Limb (tissue), 2 donors: ENCODE results near the gene C10orf67.
"Not testable (repeated sequence)": the region's sequence is repeated elsewhere in the genome, so short reads cannot be mapped to it uniquely, and the experiment has no call there.

Experiments used
- DNase-seq, 2 donors: peaks; one replicate each; pipeline ENCODE4 v3.0.0-alpha.2; 2016; ENCODE audit errors: extremely low spot score in 2 of 2

Gene C10orf67

DNA sequence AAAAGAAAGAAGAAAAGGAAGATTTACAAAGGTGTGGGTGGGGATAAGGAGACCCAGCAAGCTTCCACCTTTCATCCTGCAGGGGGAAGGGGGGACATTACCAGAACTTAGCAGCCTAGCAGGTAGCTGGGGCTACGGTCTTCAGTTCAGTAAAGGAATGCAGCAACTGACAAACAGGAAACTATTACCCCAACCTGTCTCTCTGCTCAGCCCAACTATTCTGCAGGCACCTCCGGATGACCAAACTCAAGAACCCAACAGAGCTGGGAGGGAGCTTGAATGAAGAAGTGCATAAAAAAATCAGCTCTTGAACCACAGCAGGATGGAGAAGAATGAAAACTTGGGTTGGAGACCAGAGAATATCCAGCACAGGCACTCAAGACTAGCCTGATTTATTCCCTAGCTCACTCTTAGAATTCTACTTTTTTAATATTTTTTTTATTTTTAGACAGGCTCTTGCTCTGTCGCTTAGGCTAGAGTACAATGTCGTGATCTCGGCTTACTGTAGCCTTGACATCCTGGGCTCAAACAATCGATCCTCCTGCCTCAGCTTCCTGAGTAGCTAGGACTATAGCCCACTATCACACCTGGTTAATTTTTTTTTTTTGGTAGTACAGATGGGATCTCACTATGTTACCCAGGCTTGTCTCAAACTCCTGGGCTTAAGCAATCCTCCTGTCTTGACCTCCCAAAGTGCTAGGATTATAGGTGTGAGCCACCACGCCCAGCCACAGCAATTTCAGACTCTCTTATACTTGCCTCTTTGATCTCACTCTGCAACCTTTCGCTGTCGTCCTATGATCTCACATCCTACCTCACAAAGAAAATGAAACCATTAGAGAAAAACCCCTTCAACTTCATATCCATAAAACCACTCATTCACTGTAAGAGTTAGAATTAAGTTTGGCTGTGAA lies 18.5 kb upstream of the C10orf67 start:
- no peak for DNase-seq

- no peak for DNase-seq
Measured at GRCh38 chr10:23362069-23362830, 17.7 kb upstream of the C10orf67 start.

DNA sequence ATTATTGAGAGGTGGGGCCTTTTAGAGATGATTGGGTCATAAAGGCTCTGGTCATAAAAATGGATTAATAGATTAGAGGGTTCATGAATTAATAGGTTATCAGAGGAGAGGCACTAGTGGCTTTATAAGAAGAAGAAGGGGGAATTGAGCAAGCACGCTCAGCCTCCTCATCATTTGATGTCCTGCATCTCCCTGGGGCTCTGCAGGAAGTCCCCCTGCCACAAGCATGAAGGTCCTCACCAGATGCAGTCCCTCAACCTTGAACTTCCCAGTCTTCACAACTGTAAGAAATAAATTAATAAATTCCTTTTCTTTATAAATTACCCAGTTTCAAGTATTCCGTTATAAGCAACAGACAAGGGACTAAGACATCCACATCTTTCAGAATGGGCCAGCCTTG lies 17.1 kb upstream of the C10orf67 start:
- no peak for DNase-seq

- DNase-seq = no peak
Measured at GRCh38 chr10:23359692-23360380, 15.2 kb upstream of the C10orf67 start.

- DNase-seq = no peak
Measured at GRCh38 chr10:23358357-23358756, 13.8 kb upstream of the C10orf67 start.

- DNase-seq = no peak
Measured at GRCh38 chr10:23354630-23355279, 10.2 kb upstream of the C10orf67 start.

DNA sequence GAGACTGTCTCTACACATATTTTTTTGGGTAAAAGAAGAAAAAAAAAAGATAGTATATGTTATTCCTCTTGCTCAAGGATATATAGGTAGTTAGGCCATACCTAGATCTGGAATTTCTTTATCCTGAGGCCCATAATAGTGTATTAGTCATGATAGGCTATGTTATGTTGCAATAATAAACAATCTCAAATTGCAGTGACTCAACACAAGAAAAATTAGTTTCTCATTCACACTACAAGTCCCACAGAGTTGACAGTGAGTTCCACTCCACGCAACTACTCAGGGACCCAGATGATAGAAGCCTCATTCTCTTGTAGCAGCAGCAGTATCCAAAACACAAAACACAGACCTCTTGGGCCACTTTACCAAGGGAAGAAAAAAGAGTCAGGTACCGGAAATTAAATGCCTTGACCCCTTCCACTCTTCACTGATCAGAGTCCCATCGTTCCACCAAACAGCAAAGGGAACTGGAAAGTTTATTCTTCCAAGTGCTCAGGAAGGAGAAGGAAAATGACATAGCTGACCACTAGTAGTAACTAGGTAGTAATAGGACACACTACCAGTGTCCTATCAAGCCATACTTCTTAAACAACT lies 7.4 kb upstream of the C10orf67 start:
- no peak for DNase-seq

DNA sequence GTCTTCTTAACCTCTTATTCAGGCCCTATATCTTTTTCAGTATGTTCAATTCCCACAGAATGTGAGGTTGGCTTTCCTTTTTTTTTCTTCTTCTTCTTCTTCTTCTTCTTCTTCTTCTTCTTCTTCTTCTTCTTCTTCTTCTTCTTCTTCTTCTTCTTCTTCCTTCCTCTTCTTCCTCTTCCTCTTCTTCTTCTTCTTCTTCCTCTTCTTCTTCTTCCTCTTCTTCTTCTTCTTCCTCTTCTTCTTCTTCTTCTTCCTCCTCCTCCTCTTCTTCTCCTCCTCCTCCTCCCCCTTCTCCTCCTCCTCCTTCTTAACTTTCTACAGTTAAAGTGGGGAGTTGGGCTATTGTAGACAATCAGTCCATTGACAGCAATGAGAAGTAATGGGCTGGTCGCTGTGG lies 6.1 kb upstream of the C10orf67 start:
- not testable (repeated sequence) for DNase-seq

- DNase-seq = no peak
Measured at GRCh38 chr10:23345861-23346260, 1.3 kb upstream of the C10orf67 start.

DNA sequence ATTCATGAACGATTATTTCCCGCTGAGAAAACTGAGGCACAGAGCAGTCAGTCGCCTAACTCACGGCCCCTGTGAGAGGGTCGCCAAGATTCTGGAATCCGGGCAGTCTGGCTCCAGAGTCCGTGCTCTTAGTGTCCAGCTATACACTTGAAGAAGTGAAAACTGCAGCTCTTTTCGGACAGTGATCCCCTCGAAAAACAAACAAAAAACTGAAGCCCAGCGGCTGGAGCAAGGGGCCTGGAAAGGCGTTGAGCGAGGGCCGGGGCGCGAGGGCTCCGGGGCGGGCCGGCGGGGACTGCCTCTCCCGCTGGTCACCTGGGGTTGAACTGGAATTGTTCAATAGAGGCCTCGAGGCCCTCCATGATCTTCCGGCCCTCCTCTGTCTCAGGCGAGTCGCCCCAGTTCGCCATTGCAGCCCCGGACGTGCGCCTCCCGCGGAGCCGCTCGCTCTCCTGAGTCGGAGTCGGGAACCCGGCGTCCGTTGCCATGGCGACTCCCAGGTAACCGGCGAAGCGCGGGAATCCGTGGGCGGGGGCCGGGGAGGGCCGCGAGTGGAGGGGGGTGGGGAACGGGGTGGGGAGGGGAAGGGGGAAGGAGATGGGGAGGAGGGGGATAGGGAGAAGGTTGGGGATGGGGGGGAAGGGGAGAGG lies 881 bp downstream of the C10orf67 start:
- DNase-seq = peak in 1 of 2 donors; percentile 85

- DNase-seq = no peak
Measured at GRCh38 chr10:23342213-23342884, 2.2 kb downstream of the C10orf67 start.

DNA sequence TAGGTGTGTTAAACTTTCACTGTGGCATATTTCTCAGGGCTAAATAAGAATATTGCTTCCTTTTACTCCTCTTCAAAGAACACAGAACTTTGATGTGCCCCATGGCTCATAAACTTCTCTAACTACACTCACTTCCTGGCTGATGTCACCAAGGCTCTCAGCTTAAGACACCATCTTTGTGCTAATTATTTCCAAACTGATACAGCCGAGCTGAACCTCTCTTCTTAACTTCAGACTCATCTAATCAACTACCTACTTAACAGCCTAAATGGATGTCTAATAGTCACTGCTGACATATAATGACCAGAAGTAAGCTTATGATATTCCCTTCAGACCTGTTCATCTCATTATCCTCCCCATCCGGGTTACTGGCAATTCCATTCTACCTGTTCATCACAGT lies 3.6 kb downstream of the C10orf67 start:
- no peak for DNase-seq

DNA sequence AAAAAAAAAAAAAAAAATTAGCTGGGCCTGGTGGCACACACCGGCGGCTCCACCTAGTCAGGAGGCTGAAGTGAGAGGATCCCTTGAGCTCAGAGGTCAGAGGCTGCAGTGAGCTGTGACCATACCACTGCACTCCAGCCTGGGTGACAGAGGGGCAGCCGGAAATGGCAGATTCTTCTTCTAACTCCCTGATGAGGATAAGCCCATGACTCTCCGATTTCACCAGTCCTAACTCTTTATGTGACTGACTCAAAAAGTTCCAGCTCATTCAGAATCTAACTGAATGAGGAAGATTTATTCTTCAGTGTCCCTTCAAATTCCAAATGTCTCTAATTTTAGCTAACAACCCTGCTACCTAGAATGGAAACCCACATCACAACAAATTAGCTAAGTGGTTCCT lies 4.2 kb downstream of the C10orf67 start:
- no peak for DNase-seq

DNA sequence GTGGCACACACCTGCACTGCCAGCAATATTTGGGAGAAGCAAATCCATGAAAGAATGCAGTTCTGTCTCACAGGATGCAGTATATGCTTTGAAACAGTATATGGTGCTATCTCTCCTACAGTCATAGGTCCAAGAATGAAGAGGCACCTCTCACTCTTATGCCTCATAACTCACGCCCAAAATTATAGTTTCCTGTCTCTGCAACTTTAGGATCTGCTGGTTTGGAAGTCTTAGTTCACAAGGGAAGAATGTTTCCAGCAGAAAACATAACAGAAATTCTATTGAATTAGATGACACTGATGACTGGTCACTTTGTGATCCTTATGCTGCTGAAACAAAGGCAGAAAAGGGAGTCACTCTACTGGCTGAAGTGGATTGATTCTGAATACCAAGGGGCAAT lies 5.7 kb downstream of the C10orf67 start:
- DNase-seq = no peak

- no peak for DNase-seq
Measured at GRCh38 chr10:23338155-23338828, 6.3 kb downstream of the C10orf67 start.

DNA sequence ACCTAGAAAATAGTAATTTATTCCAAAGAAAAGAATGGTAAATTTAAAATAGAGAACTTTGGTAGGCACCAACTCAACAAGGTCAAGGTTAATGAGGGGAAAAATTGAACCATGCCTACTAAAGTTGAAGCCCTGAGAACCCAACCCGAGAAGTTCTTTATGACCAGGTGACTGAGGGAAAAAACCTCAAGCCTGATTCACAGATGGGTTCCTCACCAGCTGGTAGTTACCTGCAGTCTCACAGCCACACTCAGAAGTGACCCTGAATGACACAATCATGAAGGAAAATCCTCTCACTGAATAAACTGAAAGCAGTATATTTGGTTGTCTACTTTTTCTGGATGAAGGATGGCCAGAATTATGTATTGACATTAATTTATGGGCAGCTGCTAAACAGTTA lies 7.0 kb downstream of the C10orf67 start:
- DNase-seq = no peak

- DNase-seq = no peak
Measured at GRCh38 chr10:23331567-23332301, 12.9 kb downstream of the C10orf67 start.

DNA sequence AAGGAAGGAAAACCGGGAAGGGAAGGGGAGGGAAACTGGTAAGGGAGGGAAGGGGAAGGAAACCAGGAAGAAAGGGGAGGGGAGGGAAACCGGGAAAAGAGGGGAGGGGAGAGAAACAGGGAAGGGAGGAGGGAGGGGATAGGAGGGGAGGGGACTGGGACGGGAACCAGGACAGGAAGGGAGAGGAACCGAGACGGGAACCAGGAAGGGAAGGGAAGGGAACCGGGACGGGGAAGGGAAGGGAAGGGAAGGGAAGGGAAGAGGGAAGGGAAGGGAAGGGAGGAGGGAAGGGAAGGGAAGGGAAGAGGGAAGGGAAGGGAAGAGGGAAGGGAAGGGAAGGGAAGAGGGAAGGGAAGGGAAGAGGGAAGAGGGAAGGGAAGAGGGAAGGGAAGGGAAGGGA lies 13.6 kb downstream of the C10orf67 start:
- no peak for DNase-seq
